ENCODE measurements around the gene POTEJ.
"Not testable (repeated sequence)": the region's sequence is repeated elsewhere in the genome, so short reads cannot be mapped to it uniquely, and the experiment has no call there.

POTEJ gene

GRCh38 chr2:130611140-130611539, at the start of gene POTEJ:
Gene POTEJ, plus strand, starts transcription at chr2:130611440. Its CDS starts 93 bp downstream, at chr2:130611533.
- DNase-seq (ENCODE audit: low read depth in 3 of 3, low spot score in 1 of 3), result not testable (repeated sequence)

GRCh38 chr2:130566165-130566564, 45.1 kb upstream of the POTEJ start:
- not testable (repeated sequence) for DNase-seq (ENCODE audit: low read depth in 3 of 3, low spot score in 1 of 3)

- not testable (repeated sequence) for DNase-seq (ENCODE audit: low read depth in 3 of 3, low spot score in 1 of 3)
These were observed 39.3 kb upstream of the POTEJ start for GRCh38 chr2:130571929-130572328.

GRCh38 chr2:130574230-130574629, 37.0 kb upstream of the POTEJ start:
- not testable (repeated sequence) for DNase-seq (ENCODE audit: low read depth in 3 of 3, low spot score in 1 of 3)

- not testable (repeated sequence) for DNase-seq (ENCODE audit: low read depth in 3 of 3, low spot score in 1 of 3)
These were observed 34.9 kb upstream of the POTEJ start for GRCh38 chr2:130576209-130576784.

- DNase-seq (ENCODE audit: low read depth in 3 of 3, low spot score in 1 of 3), result not testable (repeated sequence)
These were observed 33.7 kb upstream of the POTEJ start for GRCh38 chr2:130577559-130577958.

GRCh38 chr2:130579121-130579520, 32.1 kb upstream of the POTEJ start:
- DNase-seq (ENCODE audit: low read depth in 3 of 3, low spot score in 1 of 3), result not testable (repeated sequence)

- DNase-seq (ENCODE audit: low read depth in 3 of 3, low spot score in 1 of 3), result not testable (repeated sequence)
These were observed 29.7 kb upstream of the POTEJ start for GRCh38 chr2:130581491-130581890.

- DNase-seq (ENCODE audit: low read depth in 3 of 3, low spot score in 1 of 3), result not testable (repeated sequence)
These were observed 28.3 kb upstream of the POTEJ start for GRCh38 chr2:130582970-130583369.

GRCh38 chr2:130583582-130583981, 27.7 kb upstream of the POTEJ start:
- DNase-seq (ENCODE audit: low read depth in 3 of 3, low spot score in 1 of 3), result not testable (repeated sequence)

- DNase-seq (ENCODE audit: low read depth in 3 of 3, low spot score in 1 of 3), result not testable (repeated sequence)
These were observed 26.5 kb upstream of the POTEJ start for GRCh38 chr2:130584726-130585125.

GRCh38 chr2:130588688-130589458, 22.4 kb upstream of the POTEJ start:
- DNase-seq (ENCODE audit: low read depth in 3 of 3, low spot score in 1 of 3), result not testable (repeated sequence)

- DNase-seq (ENCODE audit: low read depth in 3 of 3, low spot score in 1 of 3), result not testable (repeated sequence)
These were observed 20.9 kb upstream of the POTEJ start for GRCh38 chr2:130590170-130590841.

- not testable (repeated sequence) for DNase-seq (ENCODE audit: low read depth in 3 of 3, low spot score in 1 of 3)
These were observed 20.3 kb upstream of the POTEJ start for GRCh38 chr2:130590842-130591359.

- DNase-seq (ENCODE audit: low read depth in 3 of 3, low spot score in 1 of 3), result not testable (repeated sequence)
These were observed 18.3 kb upstream of the POTEJ start for GRCh38 chr2:130592791-130593414.

- DNase-seq (ENCODE audit: low read depth in 3 of 3, low spot score in 1 of 3), result not testable (repeated sequence)
These were observed 17.2 kb upstream of the POTEJ start for GRCh38 chr2:130594011-130594410.

- not testable (repeated sequence) for DNase-seq (ENCODE audit: low read depth in 3 of 3, low spot score in 1 of 3)
These were observed 14.5 kb upstream of the POTEJ start for GRCh38 chr2:130596757-130597156.

GRCh38 chr2:130597994-130598393, 13.2 kb upstream of the POTEJ start:
- DNase-seq (ENCODE audit: low read depth in 3 of 3, low spot score in 1 of 3), result not testable (repeated sequence)

GRCh38 chr2:130598463-130598862, 12.8 kb upstream of the POTEJ start:
- DNase-seq (ENCODE audit: low read depth in 3 of 3, low spot score in 1 of 3), result not testable (repeated sequence)

- not testable (repeated sequence) for DNase-seq (ENCODE audit: low read depth in 3 of 3, low spot score in 1 of 3)
These were observed 11.8 kb upstream of the POTEJ start, which contains the start of gene CFC1 for GRCh38 chr2:130599393-130599792. Gene CFC1, minus strand, starts transcription at chr2:130599575. Its CDS starts 288 bp downstream, at chr2:130599287.

GRCh38 chr2:130599926-130600325, 11.3 kb upstream of the POTEJ start:
- DNase-seq (ENCODE audit: low read depth in 3 of 3, low spot score in 1 of 3), result not testable (repeated sequence)

Measured in stimulated activated CD4-positive, alpha-beta T cell treated with anti-CD3 and anti-CD28 coated beads, TNF-alpha, amount 100 ng/mL, for 1 hour (primary cell).